Coronary artery (tissue), 2 donors: ENCODE data around the gene FBXL15.
A peak's percentile ranks its signal among the peaks of the same experiment; 100 is the strongest.
"Not testable (repeated sequence)": the region's sequence is repeated elsewhere in the genome, so short reads cannot be mapped to it uniquely, and the experiment has no call there.

Source experiments
- DNase-seq: peaks from one replicate; pipeline ENCODE4 v3.0.0-alpha.2; 2017; ENCODE audit warnings: low spot score
- H3K27ac ChIP-seq, 2 donors: fragments of 200-600 bp; sonication (generic); one replicate each; pipeline ENCODE4 v1.5.1; 2016 to 2019
- H3K4me3 ChIP-seq: fragments of 200-600 bp; sonication (generic); 2 replicates; pipeline ENCODE4 v1.5.1; 2016; ENCODE audit warnings: mild to moderate bottlenecking, moderate library complexity
- CTCF ChIP-seq: fragments of 200-600 bp; sonication (generic); IDR thresholded peaks from one replicate; pipeline ENCODE4 v1.5.1; 2019; ENCODE audit warnings: antibody characterized with exemption

FBXL15 gene

DNA sequence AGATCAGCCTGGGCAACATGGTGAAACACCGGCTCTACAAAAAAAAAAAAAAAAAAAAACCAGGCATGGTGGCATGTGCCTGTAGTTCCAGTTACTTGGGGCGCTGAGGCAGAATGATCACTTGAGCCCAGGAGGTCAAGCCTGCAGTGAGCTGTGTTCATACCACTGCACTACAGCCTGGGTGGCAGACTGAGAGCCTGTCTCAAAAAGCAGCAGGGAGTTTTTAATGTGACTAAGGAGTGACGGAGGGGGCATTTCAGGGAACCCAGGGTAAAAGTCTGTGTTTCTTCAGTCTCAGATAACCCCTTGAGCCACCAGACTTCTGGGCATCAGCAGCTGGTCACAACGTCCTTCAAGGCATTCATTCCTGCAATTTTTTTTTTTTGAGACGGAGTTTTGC, 32.9 kb downstream of the FBXL15 start:
- no peak overlapping the region for H3K4me3 ChIP-seq
- no peak for TF ChIP-seq CTCF
- H3K27ac ChIP-seq, result peak overlapping the region; percentile 1 to 70
- DNase-seq, result no peak

DNA sequence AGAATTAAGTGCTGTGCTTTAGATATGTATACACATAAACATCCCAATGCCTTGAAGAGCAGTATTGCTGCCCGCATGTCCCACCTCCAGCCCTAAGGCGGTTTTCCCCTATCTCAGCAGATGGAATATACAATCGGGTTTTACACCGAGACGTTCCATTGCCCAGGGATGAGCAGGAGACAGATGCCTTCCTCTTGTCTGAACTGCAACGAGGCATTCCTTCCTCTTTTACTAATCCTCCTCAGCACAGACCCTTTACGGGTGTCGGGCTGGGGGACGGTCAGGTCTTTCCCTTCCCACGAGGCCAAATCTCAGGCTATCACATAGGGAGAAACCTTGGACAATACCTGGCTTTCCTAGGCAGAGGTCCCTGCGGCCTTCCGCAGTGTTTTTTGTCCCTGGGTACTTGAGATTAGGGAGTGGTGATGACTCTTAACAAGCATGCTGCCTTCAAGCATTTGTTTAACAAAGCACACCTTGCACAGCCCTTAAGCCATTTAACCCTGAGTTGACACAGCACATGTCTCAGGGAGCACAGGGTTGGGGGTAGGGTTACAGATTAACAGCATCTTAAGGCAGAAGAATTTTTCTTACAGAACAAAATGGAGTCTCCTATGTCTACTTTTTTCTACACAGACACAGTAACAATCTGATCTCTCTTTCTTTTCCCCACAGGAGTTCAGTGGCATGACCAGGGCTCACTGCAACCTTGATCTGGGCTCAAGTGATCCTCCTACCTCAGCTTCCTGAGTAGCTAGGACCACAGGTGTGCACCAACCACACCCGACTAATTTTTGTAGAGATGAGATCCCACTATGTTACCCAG, 34.2 kb downstream of the FBXL15 start:
- DNase-seq, H3K4me3 ChIP-seq: not testable (repeated sequence)
- peak overlapping the region in 1 of 2 donors; percentile 28 for H3K27ac ChIP-seq

DNA sequence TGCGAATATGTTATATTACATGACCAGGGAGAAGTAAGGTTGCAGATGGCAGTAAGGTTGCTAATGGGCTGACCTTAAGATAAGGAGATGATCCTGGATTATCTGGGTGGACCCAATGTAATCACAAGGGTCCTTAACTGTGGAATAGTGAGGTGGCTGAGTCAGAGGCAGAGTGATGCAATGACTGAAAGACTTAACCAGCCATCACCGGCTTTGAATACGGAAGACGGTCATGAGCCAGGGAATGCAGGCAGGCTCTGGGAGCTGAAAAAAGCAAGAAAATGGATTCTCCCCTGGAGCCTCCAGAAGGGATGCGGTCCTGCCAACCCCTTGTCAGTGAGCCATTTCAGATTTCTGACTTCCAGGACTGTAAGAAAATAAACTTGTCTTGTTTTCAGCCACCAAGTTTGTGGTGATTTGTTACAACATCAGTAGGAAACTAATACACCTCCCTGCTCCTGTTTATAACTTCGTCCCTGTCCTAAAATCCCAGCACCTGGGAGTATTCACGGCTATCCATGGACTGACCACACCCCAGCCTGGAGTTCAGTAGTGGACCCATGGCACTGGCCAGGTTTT, 35.3 kb downstream of the FBXL15 start:
- TF ChIP-seq CTCF, result no peak
- Histone ChIP-seq H3K27ac (peak overlapping the region in 1 of 2 donors; percentile 52), H3K4me3 (no peak overlapping the region)
- no peak for DNase-seq

GRCh38 chr10:102457591-102458150, 37.0 kb downstream of the FBXL15 start:
- no peak for TF ChIP-seq CTCF
- Histone ChIP-seq H3K4me3 (no peak overlapping the region), H3K27ac (no peak overlapping the region)
- no peak for DNase-seq

DNA sequence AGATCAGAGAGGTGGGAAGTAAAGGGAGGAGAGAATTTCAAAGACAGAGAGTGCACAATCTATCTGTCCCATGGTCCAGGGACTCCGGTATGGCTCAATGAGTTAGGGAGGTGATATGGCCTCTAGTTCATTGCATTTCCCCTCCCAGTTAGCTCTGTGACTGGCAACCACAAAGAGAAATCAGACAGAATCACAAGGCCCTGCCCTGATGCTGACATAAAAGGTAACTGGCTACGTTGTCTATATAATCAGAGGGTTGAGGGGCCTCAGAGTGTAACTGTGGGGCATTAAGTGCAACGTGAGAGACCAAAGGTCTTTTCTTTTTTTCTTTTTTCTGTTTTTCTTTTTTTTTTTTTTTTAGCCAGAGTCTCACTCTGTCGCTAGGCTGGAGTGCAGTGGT, 38.0 kb downstream of the FBXL15 start:
- no peak overlapping the region for H3K27ac ChIP-seq
- no peak for DNase-seq
- TF ChIP-seq CTCF, result no peak
- H3K4me3 ChIP-seq, result no peak overlapping the region

DNA sequence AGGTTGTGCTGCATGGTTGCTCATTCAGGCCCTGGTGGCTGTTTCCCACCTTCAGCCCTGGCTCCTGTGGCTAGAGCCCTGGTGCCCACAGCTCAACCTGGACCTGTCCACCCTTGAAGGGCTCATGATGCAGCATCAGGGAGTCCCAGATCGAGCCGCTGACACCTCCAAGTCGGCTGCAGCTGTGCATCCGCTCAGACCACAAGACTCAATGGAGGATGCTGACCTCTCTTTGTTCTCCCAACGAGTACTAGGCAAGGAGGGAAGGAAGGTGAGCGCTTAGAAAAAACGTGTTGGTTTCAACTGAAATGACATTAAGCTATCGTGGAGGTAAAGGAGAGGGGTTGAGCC, 40.2 kb downstream of the FBXL15 start:
- Histone ChIP-seq H3K27ac (no peak overlapping the region), H3K4me3 (peak overlapping the region; percentile 79)
- TF ChIP-seq CTCF, result no peak
- no peak for DNase-seq

DNA sequence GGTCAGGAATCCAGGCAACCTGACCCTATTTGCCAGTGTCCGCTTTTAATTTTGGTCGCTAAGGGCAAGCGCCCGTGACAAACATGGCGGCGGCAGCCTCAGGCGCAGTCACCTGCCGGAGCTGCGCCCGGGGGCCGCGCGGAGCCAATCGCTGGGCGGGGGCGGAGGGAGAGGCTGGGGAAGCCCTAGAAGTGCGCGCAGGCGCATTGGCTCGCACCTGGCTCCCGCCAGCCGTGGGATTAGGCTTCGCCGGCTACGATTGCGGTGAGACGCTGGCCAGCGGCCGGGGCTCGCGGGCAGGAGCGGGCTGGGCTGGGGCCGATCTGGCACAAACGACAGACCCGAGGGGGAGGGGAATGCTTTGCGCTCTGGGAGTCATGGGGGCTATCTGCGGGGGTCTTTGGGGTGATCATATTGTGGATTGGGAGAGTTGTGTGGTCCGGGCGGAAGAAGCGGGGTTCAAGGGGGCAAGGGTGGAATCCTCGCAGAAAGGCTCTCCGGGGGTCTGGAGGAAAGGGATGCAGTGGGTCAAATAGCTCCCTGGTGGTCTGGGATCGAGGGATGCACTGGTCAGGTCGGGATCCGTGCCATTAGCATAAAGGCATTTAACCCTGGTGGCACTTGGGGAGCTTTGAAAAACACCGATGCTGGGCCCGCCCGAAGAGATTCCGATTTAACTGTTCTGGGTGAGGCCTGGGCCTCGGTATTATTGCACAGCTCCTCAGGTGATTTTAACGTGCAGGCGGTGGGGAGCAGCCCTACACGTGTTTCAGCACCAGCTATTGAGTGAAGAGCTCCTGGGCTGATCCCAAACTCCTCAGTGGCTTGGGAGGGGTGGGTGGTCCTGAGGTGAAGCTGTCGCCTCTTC, 40.8 kb downstream of the FBXL15 start:
- DNase-seq, result no peak
- TF ChIP-seq CTCF, result no peak

More for the DNA sequence above, 40.8 kb downstream of the FBXL15 start:
- H3K27ac ChIP-seq, result no peak overlapping the region
- peak overlapping the region; percentile 79 for H3K4me3 ChIP-seq
